ENCODE data around the gene EIF4H.

Gene EIF4H

GRCh38 chr7:74233655-74234285 is 59.6 kb downstream of the EIF4H start:
- H3K4me3 ChIP-seq (ENCODE audit: low read depth, low read length), result no peak overlapping the region
- DNase-seq (ENCODE audit: low read depth), result no peak
- TF ChIP-seq, protein P1, sequence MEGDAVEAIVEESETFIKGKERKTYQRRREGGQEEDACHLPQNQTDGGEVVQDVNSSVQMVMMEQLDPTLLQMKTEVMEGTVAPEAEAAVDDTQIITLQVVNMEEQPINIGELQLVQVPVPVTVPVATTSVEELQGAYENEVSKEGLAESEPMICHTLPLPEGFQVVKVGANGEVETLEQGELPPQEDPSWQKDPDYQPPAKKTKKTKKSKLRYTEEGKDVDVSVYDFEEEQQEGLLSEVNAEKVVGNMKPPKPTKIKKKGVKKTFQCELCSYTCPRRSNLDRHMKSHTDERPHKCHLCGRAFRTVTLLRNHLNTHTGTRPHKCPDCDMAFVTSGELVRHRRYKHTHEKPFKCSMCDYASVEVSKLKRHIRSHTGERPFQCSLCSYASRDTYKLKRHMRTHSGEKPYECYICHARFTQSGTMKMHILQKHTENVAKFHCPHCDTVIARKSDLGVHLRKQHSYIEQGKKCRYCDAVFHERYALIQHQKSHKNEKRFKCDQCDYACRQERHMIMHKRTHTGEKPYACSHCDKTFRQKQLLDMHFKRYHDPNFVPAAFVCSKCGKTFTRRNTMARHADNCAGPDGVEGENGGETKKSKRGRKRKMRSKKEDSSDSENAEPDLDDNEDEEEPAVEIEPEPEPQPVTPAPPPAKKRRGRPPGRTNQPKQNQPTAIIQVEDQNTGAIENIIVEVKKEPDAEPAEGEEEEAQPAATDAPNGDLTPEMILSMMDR (IDR thresholded peaks at IDR 0.05; ENCODE audit: control insufficient read depth, extremely low read depth, insufficient read depth), result no peak

GRCh38 chr7:74235518-74236268 is 61.5 kb downstream of the EIF4H start:
- H3K4me3 ChIP-seq (ENCODE audit: low read depth, low read length), result no peak overlapping the region
- TF ChIP-seq, protein P1 (IDR thresholded peaks at IDR 0.05; ENCODE audit: control insufficient read depth, extremely low read depth, insufficient read depth), result no peak
- DNase-seq (ENCODE audit: low read depth), result no peak

DNA sequence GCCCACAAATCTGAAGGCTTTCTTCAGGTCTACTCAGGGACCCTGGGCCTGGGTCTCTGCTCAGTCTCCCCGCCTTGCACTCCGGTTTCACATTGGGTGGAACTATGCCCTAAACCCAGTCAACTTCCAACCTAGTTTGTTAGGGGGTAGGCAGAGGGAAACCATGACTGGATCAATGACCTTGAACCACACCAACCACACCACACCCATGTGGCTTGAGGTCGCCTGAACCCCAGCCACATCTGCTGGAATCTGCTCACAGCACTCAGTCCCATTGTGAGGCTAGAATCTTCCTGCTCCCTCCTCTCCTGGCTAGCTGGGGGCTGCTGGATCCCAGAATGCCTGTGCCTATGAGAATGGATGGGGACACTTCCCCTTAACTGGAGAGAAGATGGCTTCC is 62.1 kb downstream of the EIF4H start:
- no peak overlapping the region for H3K4me3 ChIP-seq (ENCODE audit: low read depth, low read length)
- no peak for DNase-seq (ENCODE audit: low read depth)
- TF ChIP-seq, protein P1 (IDR thresholded peaks at IDR 0.05; ENCODE audit: control insufficient read depth, extremely low read depth, insufficient read depth), result no peak

DNA sequence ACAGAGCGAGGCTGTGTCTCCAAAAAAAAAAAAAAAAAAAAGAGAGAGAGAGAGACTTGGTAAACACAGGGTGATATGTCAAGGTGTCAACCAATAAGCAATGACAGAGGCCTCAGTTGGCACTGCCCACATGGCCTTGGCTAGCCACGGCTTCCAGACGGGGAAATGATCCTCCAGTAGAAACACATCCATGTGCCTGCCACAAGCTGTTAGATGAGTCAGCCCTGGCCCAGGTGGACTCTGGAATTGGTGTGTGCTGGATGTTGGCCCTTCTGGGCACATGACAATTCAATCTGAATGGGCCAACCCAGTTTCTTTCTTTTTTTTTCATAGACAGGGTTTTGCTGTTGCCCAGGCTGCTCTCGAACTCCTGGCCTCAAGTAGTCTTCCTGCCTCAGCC is 66.3 kb downstream of the EIF4H start:
- H3K4me3 ChIP-seq (ENCODE audit: low read depth, low read length), result no peak overlapping the region
- TF ChIP-seq, protein P1 (IDR thresholded peaks at IDR 0.05; ENCODE audit: control insufficient read depth, extremely low read depth, insufficient read depth), result no peak
- DNase-seq (ENCODE audit: low read depth), result no peak

DNA sequence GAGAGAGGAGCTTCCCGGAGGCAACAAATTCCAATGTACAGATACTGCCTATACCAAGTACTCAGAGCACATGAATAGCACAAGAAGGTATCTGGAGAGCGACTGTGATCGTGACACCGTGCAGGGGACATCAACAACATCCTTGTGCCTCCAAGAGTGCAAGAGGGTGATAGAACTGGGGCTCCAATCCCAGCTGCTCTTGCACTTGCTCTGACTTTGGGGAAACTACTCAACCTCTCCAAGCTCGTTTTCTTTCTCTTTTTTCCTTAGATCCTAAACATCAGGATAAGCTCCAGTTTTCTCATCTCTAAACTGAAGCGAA is 67.9 kb downstream of the EIF4H start:
- no peak overlapping the region for H3K4me3 ChIP-seq (ENCODE audit: low read depth, low read length)
- TF ChIP-seq, protein P1 (IDR thresholded peaks at IDR 0.05; ENCODE audit: control insufficient read depth, extremely low read depth, insufficient read depth), result no peak
- DNase-seq (ENCODE audit: low read depth), result no peak

- no peak overlapping the region for H3K4me3 ChIP-seq (ENCODE audit: low read depth, low read length)
- no peak for DNase-seq (ENCODE audit: low read depth)
- TF ChIP-seq, protein P1 (IDR thresholded peaks at IDR 0.05; ENCODE audit: control insufficient read depth, extremely low read depth, insufficient read depth), result no peak
These were observed 72.3 kb downstream of the EIF4H start for GRCh38 chr7:74246497-74246896.
